Activated naive CD8-positive, alpha-beta T cell treated with anti-CD3 and anti-CD28 coated beads for 36 hours (primary cell): ENCODE results near the gene C6orf47. TPM values are rescaled to one million over a fixed set of nuclear protein-coding genes. Genes with fewer than 3 reads are reported as not detected.

ENCODE experiments used
- DNase-seq: peaks from one replicate; pipeline ENCODE4 v3.0.0; 2021
- H3K27ac Mint-ChIP-seq: one replicate; pipeline ENCODE4 v1.8.0; 2022; ENCODE audit warnings: mild to moderate bottlenecking, moderate library complexity, mixed read lengths
- H3K27me3 Mint-ChIP-seq: one replicate; pipeline ENCODE4 v1.8.0; 2022; ENCODE audit warnings: mild to moderate bottlenecking, mixed read lengths
- H3K36me3 Mint-ChIP-seq: one replicate; pipeline ENCODE4 v1.8.0; 2021; ENCODE audit warnings: mild to moderate bottlenecking, mixed read lengths
- H3K4me1 Mint-ChIP-seq: one replicate; pipeline ENCODE4 v1.8.0; 2021; ENCODE audit warnings: mixed read lengths
- H3K4me3 Mint-ChIP-seq: one replicate; pipeline ENCODE4 v1.8.0; 2022; ENCODE audit warnings: mild to moderate bottlenecking, moderate library complexity, mixed read lengths
- H3K9me3 Mint-ChIP-seq: one replicate; pipeline ENCODE4 v1.8.0; 2022; ENCODE audit warnings: mixed read lengths
- total RNA-seq, 2 experiments: library from RNA; stranded (reverse); gene quantifications; one replicate each; pipeline ENCODE4 v1.2.3, GENCODE V29; 2021

Gene C6orf47
- total RNA-seq, 2 experiments from 2014 or later: 10.8 to 11.1 TPM

- Mint-ChIP-seq H3K4me3 (peak overlapping the region; percentile 97), H3K4me1 (peaks cover 59% of the 10 kb centered on the region), H3K27ac (peak overlapping the region; percentile 64), H3K9me3 (no peaks in the 10 kb centered on the region), H3K36me3 (peaks cover 50% of the 10 kb centered on the region), H3K27me3 (no peaks in the 10 kb centered on the region)
- no peak for DNase-seq
Observed at GRCh38 chr6:31657406-31658157, 3.0 kb downstream of the C6orf47 start.

- H3K9me3 Mint-ChIP-seq: no peaks in the 10 kb centered on the region
- peaks cover 58% of the 10 kb centered on the region for H3K4me1 Mint-ChIP-seq
- H3K27ac Mint-ChIP-seq: peak within 1 kb of the TSS; percentile 12
- no peak within 1 kb of the TSS for H3K4me3 Mint-ChIP-seq
- peaks cover 50% of the 10 kb centered on the region for H3K36me3 Mint-ChIP-seq
- peaks cover 6% of the 10 kb centered on the region for H3K27me3 Mint-ChIP-seq
- no peak for DNase-seq
Observed at GRCh38 chr6:31655349-31656237, 5.0 kb downstream of the C6orf47 start, which contains the start of gene APOM. Gene APOM, plus strand, starts transcription at chr6:31655894. Its CDS starts 73 bp downstream, at chr6:31655967.

GRCh38 chr6:31654574-31655348 is 5.8 kb downstream of the C6orf47 start:
- H3K9me3 Mint-ChIP-seq: no peaks in the 10 kb centered on the region
- no peak overlapping the region for H3K4me3 Mint-ChIP-seq
- peaks cover 49% of the 10 kb centered on the region for H3K36me3 Mint-ChIP-seq
- peaks cover 57% of the 10 kb centered on the region for H3K4me1 Mint-ChIP-seq
- H3K27ac Mint-ChIP-seq: peak overlapping the region; percentile 4
- DNase-seq: no peak
- peaks cover 6% of the 10 kb centered on the region for H3K27me3 Mint-ChIP-seq

- peaks cover 51% of the 10 kb centered on the region for H3K4me1 Mint-ChIP-seq
- H3K4me3 Mint-ChIP-seq: peak overlapping the region; percentile 98
- no peaks in the 10 kb centered on the region for H3K9me3 Mint-ChIP-seq
- peaks cover 6% of the 10 kb centered on the region for H3K27me3 Mint-ChIP-seq
- peak overlapping the region; percentile 100 for H3K27ac Mint-ChIP-seq
- peaks cover 52% of the 10 kb centered on the region for H3K36me3 Mint-ChIP-seq
- peak; percentile 85 for DNase-seq
Observed at GRCh38 chr6:31652925-31653724, 7.5 kb downstream of the C6orf47 start.

- DNase-seq: no peak
- H3K9me3 Mint-ChIP-seq: no peaks in the 10 kb centered on the region
- peaks cover 41% of the 10 kb centered on the region for H3K4me1 Mint-ChIP-seq
- peaks cover 47% of the 10 kb centered on the region for H3K36me3 Mint-ChIP-seq
- H3K27ac Mint-ChIP-seq: peak overlapping the region; percentile 100
- peaks cover 6% of the 10 kb centered on the region for H3K27me3 Mint-ChIP-seq
- H3K4me3 Mint-ChIP-seq: peak overlapping the region; percentile 98
Observed at GRCh38 chr6:31651602-31652191, 8.9 kb downstream of the C6orf47 start.

GRCh38 chr6:31645325-31645724 is 15.3 kb downstream of the C6orf47 start:
- H3K36me3 Mint-ChIP-seq: peaks cover 25% of the 10 kb centered on the region

GRCh38 chr6:31643818-31644454 is 16.6 kb downstream of the C6orf47 start:
- Mint-ChIP-seq H3K4me3 (no peak overlapping the region), H3K27me3 (no peaks in the 10 kb centered on the region), H3K4me1 (peaks cover 19% of the 10 kb centered on the region), H3K36me3 (peaks cover 15% of the 10 kb centered on the region), H3K9me3 (no peaks in the 10 kb centered on the region), H3K27ac (no peak overlapping the region)
- DNase-seq: no peak

More at GRCh38 chr6:31645325-31645724, 15.3 kb downstream of the C6orf47 start:
- Mint-ChIP-seq H3K27ac (peak overlapping the region; percentile 25), H3K27me3 (no peaks in the 10 kb centered on the region), H3K4me1 (peaks cover 21% of the 10 kb centered on the region), H3K4me3 (no peak overlapping the region), H3K9me3 (no peaks in the 10 kb centered on the region)
- no peak for DNase-seq

- no peaks in the 10 kb centered on the region for H3K9me3 Mint-ChIP-seq
- peaks cover 14% of the 10 kb centered on the region for H3K36me3 Mint-ChIP-seq
- no peaks in the 10 kb centered on the region for H3K27me3 Mint-ChIP-seq
- H3K4me1 Mint-ChIP-seq: peaks cover 18% of the 10 kb centered on the region
- DNase-seq: no peak
- no peak overlapping the region for H3K4me3 Mint-ChIP-seq
- H3K27ac Mint-ChIP-seq: no peak overlapping the region
Observed at GRCh38 chr6:31642798-31643570, 17.6 kb downstream of the C6orf47 start.

GRCh38 chr6:31641370-31641769 is 19.2 kb downstream of the C6orf47 start:
- H3K36me3 Mint-ChIP-seq: peaks cover 13% of the 10 kb centered on the region
- H3K27me3 Mint-ChIP-seq: no peaks in the 10 kb centered on the region
- H3K4me3 Mint-ChIP-seq: no peak overlapping the region
- H3K27ac Mint-ChIP-seq: no peak overlapping the region
- H3K4me1 Mint-ChIP-seq: peaks cover 18% of the 10 kb centered on the region
- DNase-seq: no peak
- no peaks in the 10 kb centered on the region for H3K9me3 Mint-ChIP-seq

- Mint-ChIP-seq H3K27ac (peak overlapping the region; percentile 48), H3K36me3 (peaks cover 13% of the 10 kb centered on the region), H3K4me3 (no peak overlapping the region), H3K9me3 (no peaks in the 10 kb centered on the region), H3K4me1 (peaks cover 18% of the 10 kb centered on the region), H3K27me3 (no peaks in the 10 kb centered on the region)
- DNase-seq: no peak
Observed at GRCh38 chr6:31640612-31641011, 20.0 kb downstream of the C6orf47 start.

- H3K27ac Mint-ChIP-seq: peak overlapping the region; percentile 63
- DNase-seq: no peak
- no peaks in the 10 kb centered on the region for H3K27me3 Mint-ChIP-seq
- no peak overlapping the region for H3K4me3 Mint-ChIP-seq
- H3K9me3 Mint-ChIP-seq: no peaks in the 10 kb centered on the region
- H3K36me3 Mint-ChIP-seq: peaks cover 9% of the 10 kb centered on the region
- H3K4me1 Mint-ChIP-seq: peaks cover 15% of the 10 kb centered on the region
Observed at GRCh38 chr6:31639449-31639861, 21.1 kb downstream of the C6orf47 start.

GRCh38 chr6:31639043-31639442 is 21.5 kb downstream of the C6orf47 start:
- H3K4me1 Mint-ChIP-seq: peaks cover 15% of the 10 kb centered on the region

More at GRCh38 chr6:31639043-31639442, 21.5 kb downstream of the C6orf47 start:
- peaks cover 10% of the 10 kb centered on the region for H3K36me3 Mint-ChIP-seq
- H3K27me3 Mint-ChIP-seq: no peaks in the 10 kb centered on the region
- H3K27ac Mint-ChIP-seq: peak overlapping the region; percentile 63
- DNase-seq: no peak
- no peak overlapping the region for H3K4me3 Mint-ChIP-seq
- H3K9me3 Mint-ChIP-seq: no peaks in the 10 kb centered on the region
